SIG-M5 (cell line): ENCODE data around the gene SPATS2L.
"Not testable (repeated sequence)": the region's sequence is repeated elsewhere in the genome, so short reads cannot be mapped to it uniquely, and the experiment has no call there.

Experiments used
- DNase-seq: peaks from one replicate; lab custom pipeline; 2025; lab: John Stamatoyannopoulos, UW

Gene SPATS2L

DNA sequence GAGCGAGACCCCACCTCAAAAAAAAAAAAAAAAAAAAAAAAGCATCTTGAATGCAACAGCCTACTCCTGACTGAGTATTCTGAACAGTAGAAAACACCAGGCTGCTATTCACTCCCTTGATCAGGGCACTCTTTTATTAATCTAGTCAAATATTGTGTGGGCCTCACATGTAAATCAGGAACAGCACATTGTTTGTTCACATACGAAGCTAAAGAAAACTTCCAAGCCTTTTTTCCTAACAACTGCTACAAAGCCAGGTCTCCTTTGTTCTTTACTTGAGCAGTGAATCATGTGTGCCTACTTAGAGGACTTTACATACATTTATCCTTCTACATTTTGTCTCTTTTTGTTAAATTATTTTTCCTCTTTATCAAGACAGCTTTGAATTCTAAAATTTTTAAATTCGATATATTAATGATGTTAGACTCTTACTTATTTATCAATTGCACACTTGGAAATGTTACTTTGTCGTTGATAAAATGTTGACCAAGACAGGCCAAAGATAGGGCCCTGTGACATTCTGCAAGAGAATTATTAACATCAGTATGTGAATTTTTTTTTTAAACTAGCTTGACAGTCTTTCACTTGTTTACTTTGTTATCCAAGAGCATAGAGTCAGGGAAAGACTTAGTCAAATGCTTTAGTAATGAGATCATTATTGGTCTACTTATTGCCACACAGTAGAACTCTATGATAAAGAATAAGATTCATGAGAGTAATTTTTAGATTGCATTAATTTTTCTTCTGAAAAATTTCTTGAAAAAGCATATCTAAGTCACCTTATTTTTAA, 13.2 kb downstream of the SPATS2L start:
- DNase-seq = no peak

DNA sequence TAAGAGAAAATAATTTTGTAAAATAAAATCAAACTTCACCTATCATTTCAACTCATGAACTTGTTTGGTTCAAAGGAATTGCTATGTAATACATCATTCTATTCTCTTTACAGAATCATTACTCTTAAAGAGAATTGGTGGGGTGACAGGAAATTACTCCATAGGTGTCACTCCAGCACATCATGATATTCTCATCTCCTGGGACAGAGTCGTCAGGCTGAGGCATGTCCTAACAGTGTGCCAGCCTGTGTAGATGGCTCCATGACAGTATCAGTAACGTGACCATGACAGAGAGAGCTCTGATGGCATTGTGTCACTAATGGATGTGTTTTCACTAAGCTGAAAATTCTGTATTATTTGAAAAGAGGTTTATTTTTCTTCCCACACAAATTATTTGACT, 13.9 kb downstream of the SPATS2L start:
- no peak for DNase-seq

DNA sequence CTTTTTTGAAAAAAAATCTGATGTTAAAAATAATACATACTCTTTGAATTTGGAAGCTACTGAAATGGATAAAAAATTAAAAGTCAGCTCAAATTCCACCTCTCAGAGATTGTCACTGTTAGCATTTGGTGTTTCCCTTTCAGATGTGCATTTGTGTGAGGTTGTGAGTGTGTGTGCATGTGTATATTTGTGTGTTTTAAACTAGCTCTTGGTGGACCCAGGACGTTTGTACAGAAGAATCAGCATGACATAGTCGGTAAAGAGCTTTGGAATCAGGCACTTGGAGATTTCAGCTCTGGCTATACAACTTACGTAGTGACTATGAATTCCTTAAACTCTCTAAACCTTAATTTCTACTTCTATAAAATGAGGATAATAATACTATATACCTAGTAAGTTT, 14.5 kb downstream of the SPATS2L start:
- no peak for DNase-seq

DNA sequence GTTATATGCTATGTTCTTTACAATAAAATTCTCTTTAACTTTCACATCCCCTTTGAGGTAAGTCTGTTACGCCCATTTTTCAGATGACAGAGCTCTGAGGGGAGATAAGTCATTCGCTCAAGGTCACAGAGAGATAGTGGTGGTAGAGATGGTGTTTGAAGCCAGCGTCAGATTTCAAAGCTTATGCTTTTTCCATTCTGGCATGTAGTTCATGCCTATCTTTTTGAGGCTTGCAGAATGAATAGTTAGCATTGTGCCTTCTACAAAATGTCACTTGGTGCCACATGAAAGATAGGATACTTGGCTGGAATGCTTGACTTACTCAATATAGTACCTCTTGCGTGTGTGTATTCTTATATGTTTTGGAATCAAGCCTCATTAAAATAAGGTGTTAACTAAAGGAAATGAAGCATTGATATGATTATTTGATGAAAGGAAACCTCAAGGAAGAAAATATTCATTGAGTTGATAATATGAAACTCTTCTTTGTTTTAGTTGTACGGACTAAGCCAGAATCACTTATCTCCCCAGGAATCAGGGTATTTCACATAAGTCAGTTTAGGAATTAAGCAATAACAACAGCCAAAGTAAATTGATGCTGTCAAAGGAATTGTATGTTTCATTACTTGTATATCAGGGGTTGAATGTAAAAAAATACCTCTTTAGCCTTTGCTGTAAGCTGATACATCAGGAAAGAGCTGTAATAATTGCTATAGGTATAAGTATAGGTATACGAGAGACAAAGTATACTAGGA, 15.5 kb downstream of the SPATS2L start:
- no peak for DNase-seq

DNA sequence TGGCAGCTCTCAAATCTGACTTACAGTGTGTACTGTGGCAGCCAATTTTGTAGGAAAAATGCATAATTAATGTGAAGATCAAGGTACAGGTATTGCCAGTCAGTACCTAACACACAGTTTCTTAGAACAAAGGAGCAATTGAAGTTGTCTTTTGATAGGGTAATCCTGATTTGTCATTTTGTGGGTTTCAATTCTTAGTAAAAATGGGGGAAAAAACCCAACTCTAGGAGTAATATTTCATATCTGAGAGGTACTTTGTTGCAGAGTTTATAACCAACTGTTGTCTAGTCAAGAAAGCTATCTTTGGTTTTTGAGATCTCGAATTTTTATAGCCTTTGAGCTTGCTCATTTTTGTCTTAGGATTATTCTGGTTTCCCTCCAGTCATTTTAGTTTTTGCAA, 16.1 kb downstream of the SPATS2L start:
- no peak for DNase-seq

DNA sequence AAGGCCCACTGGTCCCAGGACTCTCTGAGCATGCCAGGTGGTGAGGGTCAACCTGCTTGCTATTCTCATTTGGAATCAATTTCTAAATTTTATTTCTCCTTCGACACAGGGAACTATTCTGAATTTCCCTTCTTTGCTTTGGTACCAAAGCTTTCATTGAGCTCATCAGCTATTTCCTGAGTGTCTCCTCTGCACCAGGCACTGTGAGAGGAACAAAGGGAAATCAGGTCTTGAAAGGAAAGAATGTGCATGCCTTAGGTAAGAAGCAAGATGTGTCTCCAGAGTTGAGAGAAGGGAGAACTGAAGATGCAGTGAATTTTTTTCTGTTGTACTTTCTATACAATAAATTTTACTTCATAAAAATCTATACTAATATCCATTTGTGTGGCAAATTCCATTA, 17.9 kb downstream of the SPATS2L start:
- DNase-seq = no peak

DNA sequence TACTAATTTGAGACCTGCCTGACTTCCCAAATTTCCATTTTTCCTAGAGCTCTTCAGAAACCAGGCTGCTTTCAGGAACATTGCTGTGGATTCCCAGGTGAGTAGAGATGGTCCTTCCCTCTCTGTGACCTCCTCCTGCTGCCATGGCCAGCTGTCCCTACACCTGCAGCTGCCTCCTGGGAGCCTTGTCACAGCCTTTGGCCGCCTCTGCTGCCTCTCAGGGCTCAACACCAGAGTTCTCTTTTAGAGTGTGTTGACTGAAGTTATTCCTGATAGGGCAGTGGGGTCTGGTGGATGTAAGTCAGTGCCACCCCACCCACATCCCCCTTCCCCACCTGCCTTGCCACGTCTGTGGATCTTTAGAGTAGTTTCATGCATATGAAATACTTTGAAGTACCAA, 22.9 kb downstream of the SPATS2L start:
- DNase-seq = no peak

DNA sequence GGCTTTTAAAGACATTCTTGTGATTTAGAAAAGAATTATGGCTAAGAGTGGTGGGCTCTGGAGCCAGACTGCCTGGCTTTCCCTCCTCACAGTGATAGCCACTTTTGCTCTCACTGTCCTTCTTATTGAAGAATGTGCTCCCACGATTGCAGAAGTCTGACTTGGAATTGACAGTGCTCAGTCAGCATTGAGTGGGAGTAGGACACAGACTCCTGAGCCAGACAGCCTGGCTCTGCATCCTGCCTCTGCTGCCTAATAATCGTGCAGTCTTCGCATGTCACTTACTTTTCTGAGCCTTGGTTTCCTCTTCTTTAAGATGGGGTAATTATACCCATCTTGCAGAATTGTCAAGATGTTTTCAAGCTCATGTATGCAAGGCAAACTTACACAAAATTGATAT, 23.3 kb downstream of the SPATS2L start:
- no peak for DNase-seq

DNA sequence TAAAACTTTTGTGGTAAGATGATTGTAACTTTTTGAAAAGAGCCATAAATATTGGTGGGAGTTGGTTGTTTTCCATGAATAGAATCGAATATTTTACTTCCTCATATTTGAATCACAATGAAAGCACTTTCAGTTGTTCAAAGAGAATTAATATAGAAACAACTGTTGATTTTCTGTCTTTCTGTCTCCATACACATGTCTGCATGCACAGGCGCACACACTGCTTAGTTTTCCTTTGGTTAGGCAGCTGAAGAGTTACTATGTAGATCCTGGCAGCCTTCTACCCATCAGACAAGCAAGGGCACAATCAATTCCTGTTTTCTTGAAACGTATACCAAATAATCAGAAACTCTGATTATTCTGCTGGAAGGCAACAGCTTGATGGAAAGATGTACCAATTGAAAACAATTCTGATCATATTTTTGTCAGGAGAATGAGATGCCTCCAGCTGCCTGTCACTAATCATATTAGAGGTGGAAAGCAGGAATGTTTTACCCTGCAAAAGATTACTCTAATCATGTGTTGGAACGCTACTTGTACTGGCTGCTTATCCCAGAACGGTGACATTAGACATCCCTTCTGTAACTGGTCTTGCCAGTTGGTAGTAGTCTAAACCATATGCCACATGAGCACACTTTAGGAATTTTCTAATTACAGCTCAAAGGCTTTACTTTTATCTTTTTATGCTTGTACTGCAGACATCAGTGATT, 24.0 kb downstream of the SPATS2L start:
- no peak for DNase-seq

DNA sequence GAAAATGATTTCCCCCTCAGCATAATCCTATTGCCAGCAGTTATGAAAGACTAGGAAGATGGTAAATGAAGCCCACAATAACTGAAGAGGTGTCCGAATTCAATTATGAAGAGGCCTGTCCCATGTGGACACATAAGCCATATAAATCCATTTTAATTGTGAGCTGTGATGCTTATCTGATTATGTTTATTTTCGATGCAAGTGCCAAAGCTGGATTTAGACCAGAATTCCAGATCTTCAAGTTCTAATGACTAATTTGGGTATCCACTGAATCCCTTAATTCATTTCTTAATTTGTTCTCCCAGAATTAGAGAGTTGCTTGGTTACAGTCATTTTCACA, 24.5 kb downstream of the SPATS2L start:
- no peak for DNase-seq

DNA sequence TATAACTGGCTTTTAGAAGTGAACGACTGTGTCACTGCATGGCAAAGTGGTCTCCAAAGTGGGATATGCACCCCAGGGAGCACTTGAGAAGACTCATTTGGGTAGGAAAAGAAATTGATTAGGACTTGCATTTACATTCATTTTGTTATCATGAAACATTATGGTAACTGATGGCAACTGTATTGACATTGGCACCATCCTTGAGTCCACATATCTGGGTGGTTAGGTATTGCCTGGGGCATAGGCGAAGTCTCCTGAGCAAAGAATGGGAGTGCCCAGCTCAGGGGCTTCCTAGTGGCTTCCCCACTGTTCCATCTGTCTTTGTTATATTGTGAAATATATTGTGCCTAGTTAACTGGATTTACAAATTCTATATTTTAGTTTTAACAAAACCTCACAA, 29.2 kb downstream of the SPATS2L start:
- no peak for DNase-seq

DNA sequence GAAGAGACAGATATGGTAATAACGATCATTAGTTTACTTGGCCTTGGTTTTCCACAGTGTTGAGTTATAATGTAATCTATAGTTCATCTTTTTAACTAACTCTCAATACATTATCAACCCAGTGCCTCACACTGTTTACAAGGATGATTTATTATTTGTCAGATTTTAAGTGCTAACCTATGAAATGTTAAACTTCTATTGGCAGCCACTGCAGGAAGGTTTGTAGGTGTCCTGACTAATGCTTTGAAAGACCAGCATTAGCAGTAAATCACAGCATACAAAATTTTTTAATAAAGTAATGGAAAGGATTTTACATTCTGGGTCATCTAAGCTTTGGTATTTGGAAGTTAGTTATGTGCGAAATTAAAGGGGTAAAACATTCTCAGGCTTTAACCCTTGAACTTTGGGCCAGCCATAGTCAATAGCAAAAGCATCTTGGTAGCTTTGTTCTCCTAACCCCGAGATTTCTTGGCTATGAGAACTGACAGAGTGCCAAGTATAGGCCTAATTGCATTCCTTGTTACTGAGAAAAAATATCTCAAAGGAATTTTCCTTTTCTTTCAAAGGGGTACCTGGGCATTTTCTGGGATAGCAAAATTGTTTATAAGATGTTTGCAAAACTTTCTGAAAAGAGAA, 30.6 kb downstream of the SPATS2L start:
- DNase-seq = no peak

DNA sequence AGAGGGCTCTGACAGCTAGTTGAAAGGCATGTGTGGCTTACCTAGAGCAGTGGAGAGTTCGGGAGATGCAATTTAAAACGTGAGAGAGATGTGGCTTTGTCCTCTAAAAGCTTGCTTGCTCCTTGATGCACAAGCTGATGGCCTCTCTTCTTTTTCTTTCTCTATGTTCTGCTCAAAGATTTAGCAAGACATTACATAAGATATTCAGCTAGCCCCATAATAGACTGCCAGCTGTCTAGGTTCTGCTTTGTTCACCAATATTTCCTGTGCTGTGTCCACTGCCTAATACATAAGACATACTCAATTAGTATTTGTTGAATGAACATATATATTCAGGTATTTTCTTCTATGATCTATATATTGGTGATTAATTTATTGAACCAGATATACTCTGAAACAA, 31.1 kb downstream of the SPATS2L start:
- DNase-seq = no peak

DNA sequence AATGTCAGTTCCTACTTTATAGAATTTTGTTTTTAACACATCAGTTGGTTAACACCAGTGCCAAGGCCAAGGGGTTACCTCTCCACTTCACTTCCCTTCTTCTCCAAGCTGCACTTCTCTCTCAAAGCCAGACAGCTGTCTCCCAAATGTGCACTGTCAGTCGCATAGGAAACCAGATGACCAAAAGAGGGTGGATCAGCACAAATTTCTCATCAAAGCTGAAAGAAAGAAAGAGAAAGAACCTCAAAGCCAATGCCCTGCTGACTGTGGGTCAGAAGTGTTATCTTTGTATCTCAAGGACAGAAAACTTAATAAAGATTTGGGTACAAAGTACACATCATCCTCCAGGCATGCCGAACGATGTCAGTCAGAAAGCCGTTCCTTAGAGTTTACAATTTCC, 32.2 kb downstream of the SPATS2L start:
- no peak for DNase-seq

DNA sequence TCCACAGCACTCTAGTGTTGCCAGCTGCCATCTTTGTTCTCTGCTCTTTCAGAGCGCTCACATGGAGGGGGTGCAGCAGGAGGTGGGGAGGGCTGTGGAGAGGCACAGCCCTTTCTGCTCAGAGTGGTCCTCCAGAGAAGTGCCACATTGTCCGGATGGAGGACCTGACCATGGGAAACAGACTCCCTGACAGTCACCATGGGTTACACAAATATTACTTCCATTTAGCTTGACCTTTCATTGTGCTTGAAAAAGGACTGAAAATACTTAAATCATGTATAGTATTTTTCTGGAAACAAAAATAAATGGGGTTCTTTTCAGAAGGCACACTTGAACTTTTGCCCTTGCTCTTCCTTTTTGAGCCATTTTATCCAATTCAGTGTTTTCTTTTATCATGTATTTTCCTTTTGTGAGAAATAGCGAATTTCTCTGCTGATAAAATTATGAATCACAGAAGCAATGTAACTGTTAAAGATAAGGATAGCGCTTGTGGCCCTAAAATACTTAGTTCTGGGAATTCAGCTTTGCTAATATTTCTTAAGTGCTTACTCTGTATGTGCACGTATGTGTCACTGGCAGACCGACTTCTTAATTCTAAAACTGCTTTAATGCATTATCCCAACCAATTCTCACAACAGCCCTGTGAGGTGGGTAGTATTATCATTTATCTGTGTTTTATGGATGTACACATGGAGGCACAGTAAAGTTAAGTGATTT, 34.2 kb downstream of the SPATS2L start:
- no peak for DNase-seq

DNA sequence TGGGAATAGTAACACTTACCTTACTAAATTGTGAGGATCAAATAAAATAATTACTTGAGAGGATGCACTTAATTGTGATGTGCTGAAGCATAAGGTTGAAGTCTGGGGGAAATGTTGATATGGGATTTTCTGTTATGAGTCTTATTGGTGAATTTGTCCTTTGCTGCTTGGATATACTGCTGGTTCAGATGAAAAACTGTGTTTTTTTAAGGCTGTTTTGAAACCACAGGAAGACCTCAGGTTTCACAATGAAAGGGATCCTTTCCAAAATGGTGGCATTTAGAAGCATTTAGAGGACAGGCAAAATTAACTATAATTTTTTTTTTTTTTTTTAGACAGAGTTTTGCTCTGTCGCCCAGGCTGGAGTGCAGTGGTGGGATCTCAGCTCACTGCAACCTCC, 34.9 kb downstream of the SPATS2L start:
- DNase-seq = no peak

DNA sequence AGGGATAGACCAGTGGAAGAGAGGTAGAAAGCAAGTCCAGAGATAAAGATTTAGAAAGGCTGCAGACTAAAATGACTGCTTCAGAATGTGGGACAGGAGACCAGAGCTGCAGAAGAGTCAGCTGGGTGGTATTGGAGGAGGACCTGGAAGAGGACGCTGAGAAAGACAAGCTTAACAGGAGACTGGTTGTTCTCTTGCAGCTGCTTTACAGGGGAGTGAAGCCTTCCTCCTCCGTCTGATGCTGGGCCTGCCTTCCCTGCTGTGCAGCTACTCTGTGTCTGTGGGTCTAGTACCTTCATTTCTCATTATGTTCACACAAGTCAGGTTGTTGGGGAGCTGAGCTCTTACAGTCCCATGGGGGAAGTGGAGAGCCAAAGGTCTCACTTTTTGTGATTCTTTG, 35.7 kb downstream of the SPATS2L start:
- DNase-seq = no peak

DNA sequence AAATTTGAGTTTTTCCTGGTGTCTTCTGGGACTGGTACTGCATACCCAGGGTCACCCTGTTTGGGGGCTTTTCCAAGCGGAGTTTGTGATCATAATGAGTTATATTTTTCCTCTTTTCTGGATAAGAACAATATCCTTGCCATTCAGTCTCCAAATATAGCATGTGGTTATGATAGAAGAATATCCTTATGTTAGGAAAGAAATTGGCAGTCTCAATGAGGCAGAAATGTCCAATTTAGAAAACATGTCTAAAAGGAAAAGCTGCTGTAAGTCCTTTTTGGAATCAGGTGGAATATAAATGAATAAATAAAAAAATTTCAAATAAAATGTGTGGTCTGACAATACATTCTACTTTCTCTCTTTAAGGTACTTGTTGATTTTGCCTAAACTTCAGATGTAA, 36.2 kb downstream of the SPATS2L start:
- DNase-seq = no peak

DNA sequence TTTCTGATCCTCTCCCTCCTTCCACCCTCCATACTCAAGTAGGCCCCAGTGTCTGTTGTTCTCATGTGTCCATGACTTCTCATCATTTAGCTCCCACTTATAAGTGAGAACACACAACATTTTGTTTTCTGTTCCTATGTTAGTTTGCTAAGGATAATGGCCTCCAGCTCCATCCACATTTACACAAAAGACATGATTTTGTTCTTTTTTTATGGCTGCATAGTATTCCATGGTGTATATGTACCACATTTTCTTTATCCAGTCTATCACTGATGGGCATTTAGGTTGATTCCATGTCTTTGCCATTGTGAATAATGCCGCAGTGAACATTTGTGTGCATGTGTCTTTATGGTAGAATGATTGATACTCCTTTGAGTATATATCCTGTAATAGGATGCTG, 37.7 kb downstream of the SPATS2L start:
- not testable (repeated sequence) for DNase-seq

DNA sequence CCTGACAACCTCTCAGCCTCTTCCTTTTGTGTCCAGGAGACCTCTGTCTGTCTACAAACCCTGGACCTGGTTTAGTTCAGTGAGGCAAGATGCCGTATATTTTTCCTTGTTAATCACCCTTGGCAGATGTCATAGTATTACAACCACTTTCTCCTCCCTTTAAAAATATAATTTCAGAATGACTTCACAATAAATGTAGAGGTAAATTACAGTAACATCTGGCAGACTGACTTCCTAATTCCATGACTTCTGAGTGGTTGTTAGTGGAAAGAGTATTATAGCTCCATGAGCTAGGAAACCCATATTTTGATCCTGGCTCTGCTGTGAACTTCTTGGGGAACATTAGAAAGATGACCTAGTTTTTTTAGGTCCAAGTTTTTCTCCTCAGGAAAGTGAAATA, 39.5 kb downstream of the SPATS2L start:
- DNase-seq = no peak

DNA sequence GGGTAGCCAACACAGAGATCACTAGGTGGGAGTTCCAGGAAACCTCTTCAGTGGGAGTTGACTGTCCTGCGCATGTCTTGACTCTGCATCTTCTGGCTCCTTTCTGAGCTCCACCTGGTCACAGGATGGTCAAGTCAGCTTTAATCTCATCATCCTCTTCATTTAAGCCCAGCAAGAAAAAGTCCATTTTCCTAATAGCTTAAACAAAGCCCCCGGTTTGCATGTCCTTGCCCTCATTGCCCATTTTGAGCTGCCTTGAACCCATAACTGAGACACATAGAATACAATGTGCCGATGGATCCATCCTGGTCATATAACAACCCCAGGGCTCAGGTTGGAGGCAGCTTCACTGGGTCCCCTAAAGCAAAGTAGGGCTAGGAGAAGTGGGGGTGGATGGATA, 40.8 kb downstream of the SPATS2L start:
- DNase-seq = no peak
